GM21528 (cell line): ENCODE measurements around the gene ADGRL3.
"Not testable (repeated sequence)": the region's sequence is repeated elsewhere in the genome, so short reads cannot be mapped to it uniquely, and the experiment has no call there.

ENCODE experiments used
- ATAC-seq: cut with Tn5 transposase; IDR thresholded peaks from one replicate; pipeline ENCODE4 v1.9.1; 2021; ENCODE audit warnings: mild to moderate bottlenecking, moderate library complexity; ENCODE audit not compliant: unreplicated experiment, low FRiP score

ADGRL3 gene

DNA sequence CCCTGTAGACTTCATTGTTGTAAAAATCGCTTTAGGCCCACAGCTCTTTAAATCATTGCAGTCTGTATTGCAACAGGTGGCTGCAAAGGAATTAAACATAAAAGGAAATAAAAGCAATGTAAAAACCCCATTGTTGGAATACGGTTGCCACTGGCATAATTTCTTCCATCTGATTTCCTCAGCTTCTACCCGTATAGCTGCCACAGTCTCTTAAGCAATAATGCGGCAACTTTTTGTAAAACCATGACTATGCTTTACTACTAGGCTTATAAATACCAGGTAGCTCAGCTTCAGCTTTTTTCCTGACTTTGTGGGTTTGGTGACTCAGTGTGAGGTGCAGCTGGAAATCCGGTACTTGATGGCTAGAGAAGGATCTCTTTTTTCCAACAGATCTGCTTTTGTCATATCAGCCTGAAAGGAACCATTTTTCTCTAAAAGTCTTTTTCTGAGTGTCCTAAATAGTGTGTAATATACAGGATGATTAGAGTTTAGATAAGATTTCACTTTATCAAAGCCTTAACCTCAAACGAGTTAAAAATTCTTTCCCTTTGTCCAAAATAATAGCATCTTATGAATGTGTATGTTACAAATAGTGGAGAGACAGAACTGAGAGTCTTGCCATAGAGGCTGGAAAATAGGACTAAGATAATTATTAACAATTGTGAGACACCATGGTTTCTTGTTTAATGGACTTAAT is 268.0 kb downstream of the ADGRL3 start:
- ATAC-seq = no peak

DNA sequence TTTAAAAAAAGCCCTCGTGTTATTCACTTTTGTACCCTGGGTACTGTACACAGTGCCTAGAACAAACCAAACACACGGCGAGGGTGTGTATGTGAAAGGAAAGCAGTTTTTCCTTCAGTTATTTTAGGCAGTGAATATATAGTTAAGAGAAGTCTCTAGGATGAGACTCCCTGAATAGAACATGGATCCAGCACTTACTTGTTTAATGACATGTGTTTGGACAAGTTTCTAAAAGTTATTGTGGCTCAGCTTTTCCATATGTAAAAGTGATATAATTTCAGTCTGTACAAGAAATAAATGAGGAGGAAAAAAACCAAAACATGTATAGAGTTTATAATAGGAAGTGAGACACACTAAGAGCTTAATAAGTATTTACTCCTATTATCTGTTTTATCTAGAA is 273.2 kb downstream of the ADGRL3 start:
- ATAC-seq = no peak

- no peak for ATAC-seq
Measured at GRCh38 chr4:61478340-61478739, 278.2 kb downstream of the ADGRL3 start.

DNA sequence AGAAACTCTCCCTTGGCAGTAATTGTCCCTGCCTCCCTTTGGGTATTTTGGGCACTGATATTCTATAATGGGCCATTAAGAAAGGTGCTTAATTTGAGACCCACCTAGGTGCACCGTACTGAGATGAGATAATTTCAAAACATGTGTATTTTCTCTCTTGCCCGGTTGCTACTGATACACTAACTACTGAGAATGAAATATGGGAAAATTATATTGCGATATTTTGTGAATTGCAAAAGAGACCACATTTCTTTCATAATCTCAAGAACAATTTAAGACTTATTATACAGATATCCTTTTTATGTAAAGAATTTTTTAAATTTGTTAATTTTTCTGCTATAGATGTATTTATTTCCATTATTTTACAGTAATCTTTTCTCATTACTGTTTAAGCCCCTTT is 284.9 kb downstream of the ADGRL3 start:
- no peak for ATAC-seq

- ATAC-seq = no peak
Measured at GRCh38 chr4:61489927-61490326, 289.8 kb downstream of the ADGRL3 start.

DNA sequence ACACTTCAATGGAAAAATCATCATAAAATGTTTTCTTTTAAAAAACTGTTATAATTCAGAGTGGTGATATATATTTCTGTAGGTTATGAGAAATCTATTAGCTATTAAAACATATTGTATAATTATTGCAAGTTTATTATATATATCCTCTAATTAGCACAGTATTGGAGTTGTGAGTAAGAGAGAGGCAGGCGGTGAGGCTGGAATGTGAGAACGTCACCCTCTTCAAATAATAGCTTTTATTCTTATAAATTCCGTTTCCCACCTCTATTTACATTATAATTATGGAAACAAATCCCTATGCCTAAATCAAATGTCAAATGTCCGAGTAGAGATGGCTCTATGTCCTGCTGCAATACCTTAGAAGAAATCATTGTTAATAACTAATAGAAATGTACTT is 292.9 kb downstream of the ADGRL3 start:
- no peak for ATAC-seq

DNA sequence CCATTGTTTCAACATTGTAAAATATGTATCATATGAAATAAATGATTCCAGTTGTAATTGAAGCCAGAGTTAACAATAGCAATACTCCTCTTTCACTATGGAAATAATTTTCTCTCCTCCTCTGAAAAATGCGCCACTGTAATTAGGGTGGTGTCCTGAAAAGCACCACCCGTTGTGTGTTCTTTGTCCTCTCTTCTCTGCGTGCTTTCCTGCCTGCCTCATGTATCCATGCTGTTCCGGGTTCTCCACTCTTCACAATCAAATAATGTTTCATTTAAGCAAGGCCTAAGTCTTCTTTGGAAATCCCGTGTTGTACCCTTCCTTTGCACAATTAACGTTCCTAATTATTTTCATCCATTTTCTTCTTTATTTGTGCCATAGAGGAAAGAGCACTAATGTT is 293.3 kb downstream of the ADGRL3 start:
- no peak for ATAC-seq

- no peak for ATAC-seq
Measured at GRCh38 chr4:61500883-61501282, 300.8 kb downstream of the ADGRL3 start.

- ATAC-seq = no peak
Measured at GRCh38 chr4:61501812-61502211, 301.7 kb downstream of the ADGRL3 start.

DNA sequence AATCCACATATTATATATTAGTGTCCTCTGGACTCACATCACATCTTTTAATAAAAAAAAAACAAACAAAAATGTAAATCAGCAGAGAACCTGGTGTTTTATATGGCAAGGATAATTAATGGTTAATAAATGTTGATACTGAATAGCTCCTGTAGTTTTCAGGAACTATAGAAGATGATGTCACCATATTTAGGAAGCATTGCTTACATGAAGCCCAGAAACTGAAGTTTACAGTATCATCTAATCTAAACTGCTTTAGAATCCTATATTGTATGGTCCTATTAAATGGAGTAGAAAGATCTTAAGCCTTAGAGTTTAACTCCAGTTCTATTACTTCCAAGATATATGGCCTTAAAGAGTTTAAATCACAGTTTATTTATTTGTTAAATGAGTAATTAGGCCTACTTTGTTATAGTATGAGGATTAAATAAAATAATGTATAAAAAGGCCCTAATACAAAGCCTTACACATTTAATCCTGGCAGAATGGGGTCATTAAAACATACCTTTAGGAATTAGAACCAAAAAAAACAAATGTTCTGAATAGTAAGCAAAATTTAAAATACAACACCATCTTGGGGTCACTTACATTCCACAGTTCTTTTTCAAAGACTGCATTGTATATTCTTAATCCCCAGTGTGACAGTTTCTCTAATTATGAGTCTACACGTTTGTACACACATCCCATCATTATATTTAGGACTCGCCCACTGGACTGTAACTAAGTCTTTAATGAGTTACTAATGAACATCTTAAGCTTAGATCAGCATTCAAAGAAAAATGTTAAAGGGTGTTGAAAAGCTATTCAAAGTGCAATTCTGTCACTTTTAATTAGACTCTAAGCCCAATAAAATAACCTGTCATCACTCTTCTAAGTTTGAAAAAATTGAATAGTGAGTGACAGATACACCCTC is 305.9 kb downstream of the ADGRL3 start:
- no peak for ATAC-seq

DNA sequence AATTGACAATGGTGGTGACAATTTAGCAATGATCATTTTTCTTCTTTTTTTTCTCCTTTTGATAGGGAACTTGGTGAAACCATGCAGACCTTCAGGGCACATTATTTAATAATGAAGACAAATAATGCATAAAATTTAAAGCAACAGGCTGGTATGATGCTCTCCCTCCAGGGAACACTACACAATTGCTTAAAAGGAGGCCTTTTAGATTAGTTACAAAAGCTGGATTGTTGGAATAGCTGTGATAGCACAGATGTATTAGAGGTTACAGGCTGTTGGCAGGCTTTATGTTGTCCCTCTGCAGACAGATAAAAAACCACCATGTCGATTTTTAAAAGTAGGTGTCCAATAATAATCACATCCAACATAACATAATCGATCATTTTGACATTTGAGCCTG is 307.0 kb downstream of the ADGRL3 start:
- no peak for ATAC-seq

GRCh38 chr4:61509721-61510241 is 309.7 kb downstream of the ADGRL3 start:
- ATAC-seq = not testable (repeated sequence)

DNA sequence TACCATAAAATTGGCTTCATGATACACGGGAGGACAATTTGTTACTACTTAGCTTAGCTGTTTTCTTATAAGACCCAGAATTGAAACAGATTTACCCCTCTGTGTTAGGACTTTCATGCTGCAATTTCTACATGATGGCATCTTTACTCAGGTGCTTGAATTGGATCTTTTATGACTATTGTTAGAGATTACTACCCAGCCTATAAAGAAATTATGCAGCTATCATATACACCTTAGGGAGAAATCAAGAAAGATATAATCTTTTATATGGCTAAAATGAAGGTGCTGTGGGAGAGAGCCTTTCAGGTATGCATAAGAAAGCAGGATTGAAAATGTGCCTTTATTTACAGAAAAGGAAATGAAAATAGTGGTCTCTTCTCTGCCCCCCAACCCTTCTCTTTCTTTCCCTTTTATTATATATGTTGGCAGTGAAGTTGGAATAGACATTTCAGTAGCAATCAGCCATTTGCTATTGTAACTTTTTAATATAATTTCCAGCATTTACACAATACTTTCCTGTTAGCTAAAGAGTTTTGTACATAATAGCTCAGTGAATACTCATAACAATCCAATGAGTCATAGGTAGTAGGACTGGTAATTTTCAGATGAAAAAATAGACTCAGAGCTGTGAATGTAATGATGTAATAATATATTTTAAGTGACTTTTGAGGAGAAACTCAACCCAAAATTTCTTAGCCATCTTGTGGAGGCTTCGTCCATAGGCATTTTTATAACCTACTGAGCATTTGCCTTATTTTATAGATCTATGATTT is 311.8 kb downstream of the ADGRL3 start:
- ATAC-seq = no peak

- ATAC-seq = no peak
Measured at GRCh38 chr4:61514991-61515390, 314.9 kb downstream of the ADGRL3 start.

DNA sequence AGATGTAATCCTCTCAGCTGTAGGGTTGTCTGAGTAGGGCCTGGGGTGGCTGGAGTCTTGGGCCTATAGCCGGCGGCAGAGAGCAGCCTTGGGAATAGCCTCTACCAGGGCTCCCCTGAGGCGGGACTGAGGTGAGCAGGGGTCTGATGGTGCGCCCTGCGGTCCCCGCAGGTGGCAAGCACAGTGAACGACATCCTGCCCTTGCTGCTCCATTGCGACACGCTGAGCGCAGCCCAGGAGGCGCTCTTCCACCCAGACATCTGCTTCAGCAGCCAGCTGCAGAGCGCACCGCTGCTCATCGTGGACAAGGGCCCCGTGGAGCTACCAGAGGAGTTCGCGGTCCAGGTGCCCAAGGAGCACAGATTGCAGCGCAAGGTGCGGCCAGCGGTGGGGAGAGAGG is 317.0 kb downstream of the ADGRL3 start:
- ATAC-seq = no peak

- no peak for ATAC-seq
Measured at GRCh38 chr4:61520166-61520565, 320.0 kb downstream of the ADGRL3 start.

GRCh38 chr4:61520681-61521160 is 320.6 kb downstream of the ADGRL3 start:
- no peak for ATAC-seq

DNA sequence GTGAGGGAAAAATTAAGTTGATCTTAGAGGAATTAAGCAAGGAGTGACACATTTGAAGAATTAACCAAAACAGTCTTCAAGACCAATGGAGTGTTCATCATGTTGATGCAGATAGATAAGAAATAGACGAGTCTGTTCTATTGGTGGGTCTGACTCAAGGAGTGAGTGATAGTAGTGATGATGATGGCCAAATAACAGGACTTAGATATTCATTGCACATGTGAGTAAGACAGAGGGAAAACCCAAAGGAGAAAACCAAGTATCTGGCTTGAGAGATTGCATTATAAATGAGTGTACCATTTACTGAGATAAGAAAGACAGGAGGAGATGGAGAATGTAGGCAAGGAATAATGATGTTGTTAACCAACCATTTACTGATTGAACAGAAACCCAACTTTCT is 321.3 kb downstream of the ADGRL3 start:
- no peak for ATAC-seq

DNA sequence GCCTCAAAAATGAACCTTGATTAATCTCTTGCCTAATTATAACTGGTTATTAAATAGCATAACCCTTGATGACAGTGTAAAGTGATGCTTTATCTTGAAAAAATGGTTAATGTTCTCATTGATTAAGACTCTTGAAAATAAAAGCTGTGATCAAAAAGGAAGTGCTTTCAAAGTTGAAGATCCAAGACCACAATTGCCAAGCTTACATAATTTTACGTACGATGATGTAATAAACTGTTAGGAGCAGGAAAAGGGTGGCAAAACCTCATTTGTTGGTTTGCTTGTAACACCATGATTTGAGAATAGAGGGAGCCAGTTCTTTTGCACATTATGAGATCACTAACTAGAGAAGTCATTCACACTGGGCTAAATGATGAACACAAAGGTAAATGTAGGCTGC is 322.2 kb downstream of the ADGRL3 start:
- no peak for ATAC-seq

GRCh38 chr4:61527888-61528287 is 327.8 kb downstream of the ADGRL3 start:
- ATAC-seq = no peak

- ATAC-seq = no peak
Measured at GRCh38 chr4:61528595-61528994, 328.5 kb downstream of the ADGRL3 start.
